Cardiac muscle cell (in vitro differentiated cells and primary cell): Measurements from ENCODE around the gene METRN. TPM values are rescaled to one million over a fixed set of nuclear protein-coding genes. Genes with fewer than 3 reads are reported as not detected.

Experiments
- DNase-seq, 2 donors: peaks; one replicate each; pipeline versions ENCODE4 v3.0.0 to v3.0.0-alpha.2; 2010 to 2017; ENCODE audit warnings: low read depth in 1 of 2, low spot score in 1 of 2
- H3K27ac ChIP-seq: fragments of 200-600 bp; sonication (generic); 2 replicates; pipeline ENCODE4 v1.5.1; 2016
- H3K27me3 ChIP-seq: fragments of 200-600 bp; sonication (generic); 2 replicates; pipeline ENCODE4 v1.6.0; 2016; ENCODE audit warnings: control low read depth
- H3K36me3 ChIP-seq: fragments of 200-600 bp; sonication (generic); 2 replicates; pipeline ENCODE4 v1.5.1; 2016; ENCODE audit warnings: control low read depth
- H3K4me1 ChIP-seq: fragments of 200-600 bp; sonication (generic); 2 replicates; pipeline ENCODE4 v1.8.1; 2017; ENCODE audit warnings: low read depth, mild to moderate bottlenecking, mixed run types
- H3K4me3 ChIP-seq: fragments of 200-600 bp; sonication (generic); 2 replicates; pipeline ENCODE4 v1.5.1; 2016; ENCODE audit warnings: mild to moderate bottlenecking
- H3K9me3 ChIP-seq: fragments of 200-600 bp; sonication (generic); 2 replicates; pipeline ENCODE4 v1.5.1; 2017; ENCODE audit warnings: low read depth, mild to moderate bottlenecking, control low read depth
- CTCF ChIP-seq: IDR thresholded peaks from 2 replicates; pipeline ENCODE4 v1.5.1; 2012; ENCODE audit warnings: low read depth, mild to moderate bottlenecking, low read length
- polyA plus RNA-seq: library from polyadenylated mRNA; unstranded; fragments of >200 nt; fragmentation: Nextera tagmentation; extraction: Ambion mirVana; gene quantifications from 2 replicates; pipeline ENCODE4 v1.2.1, GENCODE V29; 2016
- total RNA-seq: library from RNA; depleted of rRNA; stranded (reverse); fragments of >200 nt; gene quantifications from 2 replicates; pipeline ENCODE4 v1.2.3, GENCODE V29; 2016

The METRN gene
- total and polyA plus RNA-seq, 2 experiments from 2014 or later, result 93.9 to 299 TPM

DNA sequence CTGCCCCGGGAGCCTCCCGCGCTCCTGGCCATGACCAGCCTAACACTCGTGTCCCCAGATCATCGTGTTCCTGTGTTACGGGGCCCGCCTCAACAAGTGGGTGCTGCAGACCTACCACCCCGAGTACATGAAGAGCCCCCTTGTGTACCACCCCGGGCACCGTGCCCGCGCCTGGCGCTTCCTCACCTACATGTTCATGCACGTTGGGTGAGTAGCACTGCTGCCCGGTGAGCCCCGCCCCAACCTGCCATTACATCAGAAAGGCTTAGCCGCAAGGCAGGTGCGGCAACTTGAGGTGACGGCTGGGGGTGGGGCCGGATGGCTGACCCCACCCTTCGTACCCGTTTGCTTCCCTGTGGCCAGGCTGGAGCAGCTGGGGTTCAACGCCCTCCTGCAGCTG, 38.0 kb upstream of the METRN start:
- Histone ChIP-seq H3K27ac (no peak overlapping the region), H3K9me3 (no peaks in the 10 kb centered on the region), H3K27me3 (no peaks in the 10 kb centered on the region), H3K4me1 (peaks cover 12% of the 10 kb centered on the region), H3K4me3 (no peak overlapping the region), H3K36me3 (peaks cover 20% of the 10 kb centered on the region)
- no peak for TF ChIP-seq CTCF
- no peak for DNase-seq

DNA sequence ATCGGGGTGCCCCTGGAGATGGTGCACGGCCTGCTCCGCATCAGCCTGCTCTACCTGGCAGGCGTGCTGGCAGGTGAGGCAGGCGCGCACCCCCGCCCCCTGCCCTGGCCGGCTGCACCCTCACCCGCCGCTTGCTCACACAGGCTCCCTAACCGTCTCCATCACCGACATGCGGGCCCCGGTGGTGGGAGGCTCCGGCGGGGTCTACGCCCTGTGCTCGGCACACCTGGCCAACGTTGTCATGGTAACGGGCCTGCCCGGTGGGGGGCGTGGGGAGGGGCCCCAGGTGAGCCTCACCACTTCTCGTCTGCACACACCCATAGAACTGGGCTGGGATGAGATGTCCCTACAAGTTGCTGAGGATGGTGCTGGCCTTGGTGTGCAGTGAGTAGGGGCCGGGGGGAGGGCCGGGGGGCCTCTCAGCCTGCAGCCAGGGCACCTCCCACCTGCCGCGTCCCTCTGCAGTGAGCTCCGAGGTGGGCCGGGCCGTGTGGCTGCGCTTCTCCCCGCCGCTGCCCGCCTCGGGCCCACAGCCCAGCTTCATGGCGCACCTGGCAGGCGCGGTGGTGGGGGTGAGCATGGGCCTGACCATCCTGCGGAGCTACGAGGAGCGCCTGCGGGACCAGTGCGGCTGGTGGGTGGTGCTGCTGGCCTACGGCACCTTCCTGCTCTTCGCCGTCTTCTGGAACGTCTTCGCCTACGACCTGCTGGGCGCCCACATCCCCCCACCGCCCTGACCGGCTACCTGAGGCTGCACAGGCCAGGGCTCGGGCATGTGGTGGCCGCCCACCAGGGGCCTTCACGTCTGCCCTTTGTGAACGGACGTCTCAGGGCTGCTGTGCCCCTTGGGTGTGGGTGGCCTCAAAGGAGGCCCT, 37.4 kb upstream of the METRN start:
- peaks cover 20% of the 10 kb centered on the region for H3K36me3 ChIP-seq
- H3K9me3 ChIP-seq, result no peaks in the 10 kb centered on the region
- DNase-seq, result no peak
- H3K27me3 ChIP-seq, result no peaks in the 10 kb centered on the region
- TF ChIP-seq CTCF, result no peak
- H3K4me1 ChIP-seq, result peaks cover 12% of the 10 kb centered on the region
- H3K27ac ChIP-seq, result no peak overlapping the region
- no peak overlapping the region for H3K4me3 ChIP-seq

DNA sequence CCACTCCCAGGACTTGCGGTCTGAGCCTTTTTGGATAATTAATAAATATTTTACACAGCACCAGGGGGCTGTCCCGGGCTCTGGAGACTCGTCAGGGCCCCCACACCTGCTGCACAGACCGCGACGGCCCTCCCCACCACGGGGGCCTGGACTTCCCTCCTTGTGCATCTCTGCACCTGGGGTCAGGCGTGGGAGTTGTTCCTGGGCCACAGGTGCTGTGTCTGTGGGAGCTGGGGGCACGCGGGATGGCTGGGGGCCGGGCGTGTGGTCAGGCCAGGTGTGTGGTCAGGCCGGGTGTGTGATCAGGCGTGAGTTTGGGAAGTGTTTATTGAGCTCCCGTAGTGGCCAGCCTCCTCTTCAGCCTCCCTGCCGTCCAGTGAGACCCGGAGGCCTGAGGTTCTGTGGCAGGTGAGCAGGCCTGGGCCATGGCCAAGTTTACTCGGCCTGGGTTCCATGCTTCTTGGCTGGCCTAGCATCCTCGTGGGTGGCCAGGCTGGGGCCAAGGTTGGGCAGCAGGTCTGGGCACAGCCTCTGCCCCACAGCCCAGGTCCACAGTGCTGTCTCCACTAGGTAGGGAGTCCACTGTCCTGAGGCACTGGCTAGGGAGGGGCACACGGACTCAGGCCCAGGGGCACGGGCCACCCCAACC, 36.6 kb upstream of the METRN start:
- Histone ChIP-seq H3K9me3 (no peaks in the 10 kb centered on the region), H3K27me3 (no peaks in the 10 kb centered on the region), H3K4me1 (peaks cover 12% of the 10 kb centered on the region)

GRCh38 chr16:678858-679813, 35.8 kb upstream of the METRN start:
- Histone ChIP-seq H3K27me3 (no peaks in the 10 kb centered on the region), H3K27ac (peak overlapping the region; percentile 92), H3K4me3 (peak overlapping the region; percentile 44), H3K9me3 (no peaks in the 10 kb centered on the region), H3K36me3 (peaks cover 21% of the 10 kb centered on the region), H3K4me1 (peaks cover 12% of the 10 kb centered on the region)
- DNase-seq, result peak; percentile 66 to 88
- TF ChIP-seq CTCF, result no peak

More for the DNA sequence above, 36.6 kb upstream of the METRN start:
- no peak overlapping the region for H3K4me3 ChIP-seq
- no peak for DNase-seq
- peak overlapping the region; percentile 92 for H3K27ac ChIP-seq
- H3K36me3 ChIP-seq, result peaks cover 21% of the 10 kb centered on the region
- TF ChIP-seq CTCF, result no peak
